IMR-90 (cell line): Measurements from ENCODE around the gene RTKN. TPM values are rescaled to one million over a fixed set of nuclear protein-coding genes. Genes with fewer than 3 reads are reported as not detected.

Experiments
- ATAC-seq: fragments of 200-7000 bp; cut with Tn5 transposase; 2 replicates; pipeline ENCODE4 v1.9.1; 2020; ENCODE audit warnings: low read depth, mild to moderate bottlenecking, moderate library complexity
- BruUV-seq: library from RNA; stranded (reverse); fragments of 400-500 nt; replicated peaks from 2 replicates; lab custom pipeline; 2021; lab: Mats Ljungman, UMichigan
- CTCF ChIA-PET: fragments of 300-600 bp; formaldehyde crosslinking; extraction: SDS; loops from one replicate; lab custom pipeline; 2021; ENCODE audit warnings: antibody characterized with exemption; lab: Yijun Ruan, JAX
- POLR2A ChIA-PET: fragments of 300-600 bp; sonication (Branson Sonifier 250); formaldehyde crosslinking; loops from one replicate; lab custom pipeline; 2022; ENCODE audit warnings: antibody characterized with exemption; ENCODE audit not compliant: unreplicated experiment; lab: Charles Lee
- DNase-seq: peaks from one replicate; pipeline ENCODE4 v3.0.0; 2013
- H2AFZ ChIP-seq: replicated peaks from 2 replicates; pipeline ENCODE3; 2013; ENCODE audit warnings: low read length, mild to moderate bottlenecking; ENCODE audit not compliant: poor library complexity
- H2AK5ac ChIP-seq: 2 replicates; pipeline ENCODE4 v1.6.1; 2013; ENCODE audit warnings: low read depth, low read length, inconsistent platforms
- H2AK9ac ChIP-seq: replicated peaks from 2 replicates; pipeline ENCODE3; 2013; ENCODE audit warnings: mild to moderate bottlenecking, low read depth, low read length, moderate library complexity; ENCODE audit not compliant: poor library complexity
- H2BK120ac ChIP-seq: 2 replicates; pipeline ENCODE4 v1.6.1; 2013; ENCODE audit warnings: low read depth, low read length, inconsistent platforms
- H2BK15ac ChIP-seq: 3 replicates; pipeline ENCODE4 v1.6.1; 2013; ENCODE audit warnings: low read depth, low read length, inconsistent platforms
- H2BK20ac ChIP-seq: 2 replicates; pipeline ENCODE4 v1.6.1; 2013; ENCODE audit warnings: low read depth, mild to moderate bottlenecking, inconsistent platforms, low read length, moderate library complexity
- H2BK5ac ChIP-seq: 2 replicates; pipeline ENCODE4 v1.6.1; 2013; ENCODE audit warnings: mild to moderate bottlenecking, low read depth, low read length, inconsistent platforms; ENCODE audit not compliant: poor library complexity, severe bottlenecking
- H3K14ac ChIP-seq: replicated peaks from 2 replicates; pipeline ENCODE4 v1.6.1; 2013; ENCODE audit warnings: low read depth, low read length, inconsistent platforms
- H3K18ac ChIP-seq: 2 replicates; pipeline ENCODE4 v1.6.1; 2013; ENCODE audit warnings: low read depth, low read length, control low read depth
- H3K23ac ChIP-seq: 2 replicates; pipeline ENCODE4 v1.6.1; 2013; ENCODE audit warnings: low read depth, low read length, inconsistent platforms
- H3K27ac ChIP-seq: 2 replicates; pipeline ENCODE4 v1.5.1; 2013; ENCODE audit warnings: mild to moderate bottlenecking, control low read depth, low read length; ENCODE audit not compliant: insufficient read depth
- H3K27me3 ChIP-seq: 2 replicates; pipeline ENCODE4 v1.6.1; 2013; ENCODE audit warnings: low read length; ENCODE audit not compliant: control insufficient read depth, insufficient read depth
- H3K36me3 ChIP-seq: 2 replicates; pipeline ENCODE4 v1.6.1; 2013; ENCODE audit warnings: low read length, mixed read lengths; ENCODE audit not compliant: control insufficient read depth, insufficient read depth
- H3K4ac ChIP-seq: 2 replicates; pipeline ENCODE4 v1.6.1; 2013; ENCODE audit warnings: low read depth, low read length, inconsistent platforms
- H3K4me1 ChIP-seq: 2 replicates; pipeline ENCODE4 v1.6.1; 2013; ENCODE audit warnings: low read length, mixed read lengths; ENCODE audit not compliant: control insufficient read depth, insufficient read depth
- H3K4me2 ChIP-seq: 2 replicates; pipeline ENCODE4 v1.6.1; 2013; ENCODE audit warnings: low read depth, mild to moderate bottlenecking, control low read depth, low read length, moderate library complexity
- H3K4me3 ChIP-seq: 2 replicates; pipeline ENCODE4 v1.5.1; 2013; ENCODE audit warnings: low read depth, mild to moderate bottlenecking, control low read depth, low read length, moderate library complexity; ENCODE audit not compliant: insufficient read depth
- H3K56ac ChIP-seq: 2 replicates; pipeline ENCODE4 v1.6.1; 2013; ENCODE audit warnings: low read length, inconsistent platforms; ENCODE audit not compliant: insufficient read depth; ENCODE audit errors: extremely low read depth
- H3K79me1 ChIP-seq, 2 experiments: 2 replicates each; pipeline ENCODE4 v1.6.1; 2013; ENCODE audit warnings: low read length in 2 of 2, inconsistent platforms in 1 of 2, low read depth in 1 of 2
- H3K9ac ChIP-seq: 2 replicates; pipeline ENCODE4 v1.6.1; 2013; ENCODE audit warnings: low read depth, low read length, control low read depth
- H3K9me1 ChIP-seq: 2 replicates; pipeline ENCODE4 v1.6.1; 2013; ENCODE audit warnings: low read length, inconsistent platforms; ENCODE audit not compliant: insufficient read depth
- H3K9me3 ChIP-seq: 2 replicates; pipeline ENCODE4 v1.6.1; 2013; ENCODE audit warnings: low read length; ENCODE audit not compliant: control insufficient read depth, insufficient read depth
- H4K20me1 ChIP-seq: 2 replicates; pipeline ENCODE4 v1.6.1; 2013; ENCODE audit warnings: low read length, inconsistent platforms; ENCODE audit not compliant: insufficient read depth
- H4K5ac ChIP-seq: 2 replicates; pipeline ENCODE4 v1.6.1; 2013; ENCODE audit warnings: mild to moderate bottlenecking, low read depth, low read length, control low read depth
- H4K8ac ChIP-seq, 2 experiments: 2 replicates each; pipeline ENCODE4 v1.6.1; 2013; ENCODE audit warnings: low read depth in 2 of 2, low read length in 2 of 2, control low read depth in 1 of 2, inconsistent platforms in 1 of 2
- H4K91ac ChIP-seq: 2 replicates; pipeline ENCODE4 v1.6.1; 2013; ENCODE audit warnings: low read depth, low read length, inconsistent platforms; ENCODE audit not compliant: insufficient read depth
- BHLHE40 ChIP-seq: fragments of 150-350 bp; IDR thresholded peaks from 2 replicates; pipeline ENCODE4 v1.6.1; 2016; ENCODE audit warnings: mild to moderate bottlenecking, low read depth, low read length
- CEBPB ChIP-seq: IDR thresholded peaks from 2 replicates; pipeline ENCODE4 v1.6.1; 2012; ENCODE audit warnings: low read depth, low read length, improper control_type of control experiment
- CHD1 ChIP-seq: IDR thresholded peaks from 2 replicates; pipeline ENCODE4 v1.6.1; 2012; ENCODE audit warnings: low read depth, low read length, improper control_type of control experiment
- ELK1 ChIP-seq: fragments of 150-350 bp; IDR thresholded peaks from 2 replicates; pipeline ENCODE4 v1.6.1; 2016; ENCODE audit warnings: low read depth, mild to moderate bottlenecking, low read length, moderate library complexity, borderline replicate concordance
- FOS ChIP-seq: fragments of 150-350 bp; IDR thresholded peaks from 2 replicates; pipeline ENCODE4 v1.6.1; 2016; ENCODE audit warnings: low read depth, low read length
- MAFK ChIP-seq: IDR thresholded peaks from 2 replicates; pipeline ENCODE4 v1.6.1; 2012; ENCODE audit warnings: low read depth, low read length, improper control_type of control experiment
- MAZ ChIP-seq: IDR thresholded peaks from 2 replicates; pipeline ENCODE4 v1.6.1; 2012; ENCODE audit warnings: low read depth, mild to moderate bottlenecking, low read length, improper control_type of control experiment, moderate library complexity, borderline replicate concordance
- MXI1 ChIP-seq: IDR thresholded peaks from 2 replicates; pipeline ENCODE4 v1.6.1; 2012; ENCODE audit warnings: low read depth, mild to moderate bottlenecking, low read length, moderate library complexity, borderline replicate concordance
- NFE2L2 ChIP-seq: fragments of 150-350 bp; IDR thresholded peaks from 2 replicates; pipeline ENCODE4 v1.6.1; 2016; ENCODE audit warnings: low read depth, mild to moderate bottlenecking, low read length
- POLR2A ChIP-seq: IDR thresholded peaks from 2 replicates; pipeline ENCODE4 v1.6.1; 2012; ENCODE audit warnings: mild to moderate bottlenecking, low read depth, low read length
- RCOR1 ChIP-seq: IDR thresholded peaks from 2 replicates; pipeline ENCODE4 v1.6.1; 2012; ENCODE audit warnings: mild to moderate bottlenecking, low read length, improper control_type of control experiment; ENCODE audit not compliant: insufficient replicate concordance
- WGBS, 2 experiments: methylation state at CpG; one replicate each; pipeline versions ENCODE4 v1.1.5 to v1.1.7; 2013; ENCODE audit warnings: missing lambda C conversion rate in 2 of 2; ENCODE audit not compliant: insufficient read length in 1 of 2; ENCODE audit errors: extremely low coverage in 2 of 2; 5-methylcytosine and 5-hydroxymethylcytosine counted together
- dilution Hi-C: fragments of 300-500 bp; cut with HindIII; formaldehyde crosslinking; loops from one replicate; pipeline ENCODE4 v1.14.3; 2018; ENCODE audit warnings: low sequenced_read_pairs; ENCODE audit not compliant: unreplicated experiment
- in situ Hi-C: fragments of 300-500 bp; cut with MboI; formaldehyde crosslinking; loops from 3 replicates; pipeline ENCODE4 v1.14.3; 2019; ENCODE audit warnings: low sequenced_read_pairs, inconsistent platforms, mixed read lengths
- intact Hi-C: fragments of 100-400 bp; cut with micrococcal nuclease; formaldehyde crosslinking; loops from 2 replicates; pipeline ENCODE4 v1.10.0; 2022
- polyA plus RNA-seq, 3 experiments: library from polyadenylated mRNA; depleted of rRNA; stranded (reverse); fragments of >200 nt; gene quantifications; 2 replicates each; pipeline ENCODE4 v1.2.3, GENCODE V29; 2012; ENCODE audit warnings: low replicate concordance in 1 of 3
- total RNA-seq: library from RNA; depleted of rRNA; stranded (reverse); fragments of >200 nt; gene quantifications from 2 replicates; pipeline ENCODE4 v1.2.3, GENCODE V29; 2012
- TF ChIP-seq, protein P1 (sequence below): fragments of 150-350 bp; IDR thresholded peaks from 2 replicates; pipeline ENCODE4 v1.6.1; 2017; ENCODE audit warnings: mild to moderate bottlenecking, antibody characterized with exemption, low read length, low read depth
- TF ChIP-seq, protein P2 (sequence below): conservative IDR thresholded peaks from 2 replicates; pipeline ENCODE4 v1.5.1; 2012; ENCODE audit warnings: mild to moderate bottlenecking, low read depth, low read length, improper control_type of control experiment

Gene RTKN
- total and polyA plus RNA-seq, 2 of the 4 experiments (the other 2 are of a cell fraction), result 11.1 to 19.7 TPM

DNA sequence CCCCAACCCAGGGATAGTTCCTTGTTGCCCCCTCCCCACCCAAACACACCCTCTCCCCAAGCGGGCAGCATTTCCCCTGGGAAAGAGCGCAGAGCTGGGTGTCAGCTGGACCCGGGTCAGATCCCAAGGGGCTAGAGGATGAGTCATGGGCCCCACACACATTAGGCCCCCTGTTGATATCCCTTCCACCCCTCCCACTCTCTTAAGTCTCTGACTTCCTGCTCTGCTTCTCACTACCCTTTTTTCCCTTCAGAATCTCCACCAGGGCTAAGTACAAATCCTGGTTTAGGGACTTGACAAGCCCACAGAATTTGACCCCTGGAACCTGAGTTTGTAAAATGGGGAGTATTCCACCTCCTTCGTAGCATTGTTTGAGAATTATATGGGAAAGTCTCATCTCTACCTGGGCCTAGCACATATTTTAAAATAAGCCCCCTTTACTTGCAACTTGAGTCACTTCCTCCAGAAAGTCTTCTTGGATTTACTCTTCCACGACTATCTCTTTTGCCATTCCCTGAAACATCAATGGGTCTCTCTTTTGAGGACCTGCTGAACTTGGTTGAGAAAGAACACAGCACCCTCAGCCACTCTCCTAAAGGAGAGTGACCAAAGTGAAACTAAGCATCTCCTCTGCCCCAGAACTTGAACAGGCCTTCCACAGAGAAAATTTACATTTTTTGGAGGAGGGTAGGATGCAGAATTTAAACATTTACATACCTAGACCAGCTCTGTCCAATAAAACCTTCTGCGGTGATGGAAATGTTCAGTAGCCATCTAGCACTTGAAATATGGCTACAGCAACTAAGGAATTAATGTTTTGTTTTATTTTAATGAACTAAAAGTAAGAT is 4.7 kb downstream of the RTKN start:
- no peak overlapping the region for H3K27ac ChIP-seq
- TF ChIP-seq CEBPB, result no peak
- TF ChIP-seq POLR2A, result no peak
- TF ChIP-seq, protein P1, sequence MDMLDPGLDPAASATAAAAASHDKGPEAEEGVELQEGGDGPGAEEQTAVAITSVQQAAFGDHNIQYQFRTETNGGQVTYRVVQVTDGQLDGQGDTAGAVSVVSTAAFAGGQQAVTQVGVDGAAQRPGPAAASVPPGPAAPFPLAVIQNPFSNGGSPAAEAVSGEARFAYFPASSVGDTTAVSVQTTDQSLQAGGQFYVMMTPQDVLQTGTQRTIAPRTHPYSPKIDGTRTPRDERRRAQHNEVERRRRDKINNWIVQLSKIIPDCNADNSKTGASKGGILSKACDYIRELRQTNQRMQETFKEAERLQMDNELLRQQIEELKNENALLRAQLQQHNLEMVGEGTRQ, result no peak
- TF ChIP-seq ELK1, result no peak
- no peak for TF ChIP-seq MAZ
- TF ChIP-seq, protein P2, sequence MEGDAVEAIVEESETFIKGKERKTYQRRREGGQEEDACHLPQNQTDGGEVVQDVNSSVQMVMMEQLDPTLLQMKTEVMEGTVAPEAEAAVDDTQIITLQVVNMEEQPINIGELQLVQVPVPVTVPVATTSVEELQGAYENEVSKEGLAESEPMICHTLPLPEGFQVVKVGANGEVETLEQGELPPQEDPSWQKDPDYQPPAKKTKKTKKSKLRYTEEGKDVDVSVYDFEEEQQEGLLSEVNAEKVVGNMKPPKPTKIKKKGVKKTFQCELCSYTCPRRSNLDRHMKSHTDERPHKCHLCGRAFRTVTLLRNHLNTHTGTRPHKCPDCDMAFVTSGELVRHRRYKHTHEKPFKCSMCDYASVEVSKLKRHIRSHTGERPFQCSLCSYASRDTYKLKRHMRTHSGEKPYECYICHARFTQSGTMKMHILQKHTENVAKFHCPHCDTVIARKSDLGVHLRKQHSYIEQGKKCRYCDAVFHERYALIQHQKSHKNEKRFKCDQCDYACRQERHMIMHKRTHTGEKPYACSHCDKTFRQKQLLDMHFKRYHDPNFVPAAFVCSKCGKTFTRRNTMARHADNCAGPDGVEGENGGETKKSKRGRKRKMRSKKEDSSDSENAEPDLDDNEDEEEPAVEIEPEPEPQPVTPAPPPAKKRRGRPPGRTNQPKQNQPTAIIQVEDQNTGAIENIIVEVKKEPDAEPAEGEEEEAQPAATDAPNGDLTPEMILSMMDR, result no peak
- no peak for TF ChIP-seq NFE2L2
- no peak for TF ChIP-seq BHLHE40
- TF ChIP-seq FOS, result no peak
- no peak for TF ChIP-seq MXI1
- no peak for TF ChIP-seq CHD1
- no peak for TF ChIP-seq RCOR1
- no peak for TF ChIP-seq MAFK
- peaks cover 4% of the 10 kb centered on the region for H3K36me3 ChIP-seq
- no peak overlapping the region for H2AK5ac ChIP-seq
- no peak overlapping the region for H3K18ac ChIP-seq
- no peak overlapping the region for H2BK5ac ChIP-seq
- intact Hi-C loops, result no loop called here
- no peak overlapping the region for H3K4me3 ChIP-seq
- ATAC-seq (no peak), DNase-seq (no peak)
- no peak overlapping the region for H3K56ac ChIP-seq
- ChIA-PET CTCF (no interaction called here), POLR2A (no interaction called here)
- H2BK15ac ChIP-seq, result no peak overlapping the region
- H3K4me2 ChIP-seq, result peak overlapping the region; percentile 55
- no peak overlapping the region for H2BK20ac ChIP-seq
- peaks cover 23% of the 10 kb centered on the region for H3K4me1 ChIP-seq
- WGBS, 2 experiments, result 52% methylated on average over 3 of the region's 6 CpGs; no CpG with 5 or more reads in 1 of the 2 experiments
- in situ Hi-C loops, result no loop called here
- no peak overlapping the region for H3K9ac ChIP-seq
- no peak overlapping the region for H4K5ac ChIP-seq
- H3K27me3 ChIP-seq, result no peaks in the 10 kb centered on the region
- peaks cover 21% of the 10 kb centered on the region for H3K9me1 ChIP-seq
- peak overlapping the region; percentile 5; the same call in 1 of the 2 replicates for H3K4ac ChIP-seq
- no peak overlapping the region for H4K8ac ChIP-seq
- no peak overlapping the region for H4K91ac ChIP-seq
- no peak overlapping the region for H2AK9ac ChIP-seq
- 0 out of 2 replicates have a peak, but pooled peaks cover 3% of the 10 kb centered on the region for H4K20me1 ChIP-seq
- no peaks in the 10 kb centered on the region for H3K9me3 ChIP-seq
- H2AFZ ChIP-seq, result no peak overlapping the region
- no TSS peak for BruUV-seq
- peaks cover 23 to 52% of the 10 kb centered on the region in 2 experiments for H3K79me1 ChIP-seq
- 0 out of 2 replicates have a peak overlapping the region, but pooled peaks have one; percentile 7 for H3K14ac ChIP-seq
- no peak overlapping the region for H2BK120ac ChIP-seq
- dilution Hi-C loops, result no loop called here
- no peak overlapping the region for H3K23ac ChIP-seq
